RCC 7860 (cell line): Measurements from ENCODE around the gene ELP5.

Source experiments
- DNase-seq: peaks from one replicate; pipeline ENCODE4 v3.0.0-alpha.2; 2015; ENCODE audit warnings: low spot score
- FAIRE-seq: peaks from 2 replicates; lab custom pipeline; 2012; peaks lifted over from hg19 to GRCh38; lab: Jason Lieb, UNC

ELP5 gene

DNA sequence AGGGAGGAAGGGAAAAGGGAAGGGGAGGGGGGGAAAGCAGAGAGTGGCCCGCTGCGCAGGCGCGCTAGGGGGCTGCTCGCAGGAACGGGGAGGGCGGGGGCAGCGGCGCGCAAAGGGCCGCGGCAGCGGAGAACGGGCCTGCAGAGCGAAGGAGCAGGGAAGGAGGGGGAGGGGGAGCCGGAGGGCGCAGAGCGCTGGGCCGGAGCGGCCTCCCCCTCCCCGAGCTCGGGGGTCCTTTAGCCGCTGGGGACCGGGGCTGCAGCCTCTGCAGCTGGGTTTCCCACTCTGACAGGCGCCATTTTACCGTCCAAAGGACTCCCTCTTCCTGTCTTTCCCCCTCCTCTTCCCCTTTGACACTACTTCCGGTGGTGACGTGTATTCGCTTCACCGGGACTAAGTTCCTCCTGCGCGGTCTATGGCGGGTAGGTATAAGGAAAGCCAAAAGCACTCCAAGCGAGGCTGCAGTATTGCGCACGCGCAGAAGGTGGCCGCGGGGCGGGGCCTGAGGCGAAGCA lies 297 bp upstream of the ELP5 start, which contains the start of gene CTDNEP1:
Gene CTDNEP1 (minus strand): TSS at position 74 of the 515 bp plus-strand sequence. CDS start 438 bp downstream, outside the sequence.
- DNase-seq, result peak; percentile 98
- peak; percentile 85 for FAIRE-seq

DNA sequence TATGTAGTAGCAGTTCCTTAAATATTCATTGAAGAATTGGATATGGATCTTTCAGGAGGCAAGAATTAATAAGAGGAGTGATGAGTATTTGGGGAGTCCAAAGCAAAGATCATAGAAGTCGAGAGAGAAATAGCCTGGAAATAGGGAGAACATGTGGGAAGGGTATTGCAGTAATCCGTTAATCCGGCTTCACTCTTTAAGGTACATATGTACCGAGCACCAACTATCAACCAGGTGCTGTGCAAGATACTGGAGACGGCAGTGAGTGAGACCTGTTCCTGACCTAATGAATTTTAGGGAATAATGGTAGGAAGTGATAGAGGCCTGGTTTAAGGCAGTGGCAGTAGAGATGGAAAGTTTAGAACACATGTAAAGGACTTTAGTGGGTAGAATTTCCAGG lies 1.1 kb downstream of the ELP5 start:
- no peak for DNase-seq
- no peak for FAIRE-seq

DNA sequence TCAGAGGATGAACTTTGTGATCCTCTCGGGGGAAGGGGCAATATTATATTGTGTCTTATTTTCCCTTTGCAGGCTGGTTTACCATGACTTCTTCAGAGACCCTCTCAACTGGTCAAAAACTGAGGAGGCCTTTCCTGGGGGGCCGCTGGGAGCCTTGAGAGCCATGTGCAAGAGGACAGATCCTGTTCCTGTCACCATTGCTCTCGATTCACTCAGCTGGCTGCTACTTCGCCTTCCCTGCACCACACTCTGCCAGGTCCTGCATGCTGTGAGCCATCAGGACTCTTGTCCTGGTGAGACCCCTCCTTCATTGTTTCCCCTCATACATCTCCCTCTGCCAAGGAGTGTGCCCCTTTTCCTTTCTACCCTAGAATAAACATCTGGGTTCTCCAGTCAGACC lies 2.5 kb downstream of the ELP5 start:
- DNase-seq (no peak), FAIRE-seq (no peak)

DNA sequence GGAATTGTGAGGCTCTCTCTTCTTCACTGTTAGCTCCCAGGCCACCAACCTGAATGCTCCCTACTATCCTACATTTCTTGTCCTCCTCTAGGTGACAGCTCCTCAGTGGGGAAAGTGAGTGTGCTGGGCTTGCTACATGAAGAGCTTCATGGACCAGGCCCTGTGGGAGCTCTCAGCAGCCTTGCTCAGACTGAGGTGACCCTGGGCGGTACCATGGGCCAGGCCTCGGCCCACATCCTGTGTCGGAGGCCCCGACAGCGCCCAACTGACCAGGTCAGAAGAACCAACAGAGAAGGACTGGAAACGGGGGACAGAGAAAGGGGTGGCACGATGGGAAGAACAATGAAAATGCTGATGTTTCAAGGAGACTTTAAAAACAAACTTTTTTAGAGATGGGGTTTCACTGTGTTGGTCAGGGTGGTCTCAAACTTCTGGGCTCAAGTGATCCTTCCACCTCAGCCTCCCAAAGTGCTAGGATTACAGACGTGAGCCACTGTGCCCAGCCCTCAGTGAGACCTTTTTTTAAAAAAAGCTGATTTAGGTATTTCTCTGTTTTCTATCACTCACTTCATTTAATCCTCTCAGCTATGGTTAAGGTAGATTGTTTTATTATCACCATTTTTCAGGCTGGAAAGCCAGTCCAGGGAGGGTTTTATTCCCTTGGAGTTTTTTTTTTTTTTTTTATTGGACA lies 4.9 kb downstream of the ELP5 start:
- no peak for FAIRE-seq
- no peak for DNase-seq

DNA sequence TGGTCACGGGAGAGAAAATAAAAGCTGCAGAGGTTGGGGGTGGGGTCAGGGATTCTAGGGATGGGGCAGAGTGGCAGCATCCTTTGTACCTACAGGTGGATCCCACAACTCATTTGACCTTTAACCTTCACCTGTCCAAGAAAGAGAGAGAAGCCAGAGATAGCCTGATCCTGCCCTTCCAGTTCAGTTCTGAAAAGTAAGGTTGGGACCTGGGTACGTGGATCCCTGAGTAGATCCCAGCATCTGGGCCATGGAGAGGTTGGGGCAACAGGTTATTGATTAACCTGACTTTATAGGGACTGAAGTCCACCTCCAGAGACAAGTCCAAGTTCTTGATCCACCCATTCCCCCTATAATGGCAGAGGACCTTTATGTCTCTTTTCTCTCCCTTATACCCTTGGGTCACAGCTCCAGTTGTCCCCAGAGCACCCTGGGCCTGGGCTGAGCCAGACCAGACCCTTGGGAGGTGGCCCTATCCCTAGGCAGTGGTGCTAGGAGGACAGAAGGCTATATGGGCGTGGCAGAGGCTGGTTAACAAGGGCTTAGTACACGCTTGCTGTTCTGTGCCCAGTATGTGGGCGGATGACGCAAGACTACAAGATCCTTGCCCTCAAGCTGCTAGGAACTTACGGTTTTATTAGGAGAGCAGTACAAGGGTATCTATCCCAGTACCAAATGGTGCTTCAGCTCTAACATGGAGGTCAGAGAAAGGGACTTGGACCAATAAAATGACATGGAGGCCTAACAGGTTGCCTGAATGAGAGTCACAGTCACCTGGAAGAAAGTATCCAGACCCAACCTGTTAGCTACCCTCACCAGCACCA lies 6.9 kb downstream of the ELP5 start:
- FAIRE-seq (no peak), DNase-seq (no peak)

DNA sequence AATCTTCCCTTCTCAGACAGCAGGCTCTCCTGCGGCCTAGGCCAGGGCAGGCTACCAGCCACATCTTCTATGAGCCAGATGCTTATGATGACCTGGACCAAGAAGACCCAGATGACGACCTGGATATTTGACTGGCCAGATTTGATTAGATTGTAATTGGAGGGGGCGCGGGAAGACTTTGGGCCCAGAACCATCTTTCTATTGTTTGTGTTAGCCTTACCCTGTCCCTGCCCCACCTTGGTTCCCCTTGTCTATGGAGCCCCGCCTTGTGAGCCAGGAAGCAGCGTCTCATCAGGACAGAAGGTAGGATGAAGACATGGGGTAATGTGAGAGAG lies 7.5 kb downstream of the ELP5 start:
- FAIRE-seq (no peak), DNase-seq (no peak)

DNA sequence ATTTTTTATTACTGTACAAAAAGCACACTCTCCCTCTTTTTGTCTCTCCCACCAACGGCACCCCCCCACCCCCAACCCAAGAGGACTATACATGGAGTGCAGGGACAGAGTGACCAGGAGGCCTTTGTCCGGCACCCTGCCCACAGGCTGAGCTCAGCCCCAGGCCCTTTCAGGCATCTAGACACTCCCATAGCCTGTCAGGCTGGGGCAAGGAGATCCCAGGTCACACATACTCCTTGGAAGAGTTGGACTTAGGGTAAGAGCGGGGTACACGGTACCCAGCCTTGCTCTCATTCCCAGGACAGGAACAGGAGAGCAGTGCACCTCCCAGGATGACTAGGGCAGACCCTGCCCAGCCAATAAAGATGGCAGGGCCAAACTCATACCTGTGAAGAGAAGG lies 8.1 kb downstream of the ELP5 start:
- no peak for FAIRE-seq
- DNase-seq, result no peak

DNA sequence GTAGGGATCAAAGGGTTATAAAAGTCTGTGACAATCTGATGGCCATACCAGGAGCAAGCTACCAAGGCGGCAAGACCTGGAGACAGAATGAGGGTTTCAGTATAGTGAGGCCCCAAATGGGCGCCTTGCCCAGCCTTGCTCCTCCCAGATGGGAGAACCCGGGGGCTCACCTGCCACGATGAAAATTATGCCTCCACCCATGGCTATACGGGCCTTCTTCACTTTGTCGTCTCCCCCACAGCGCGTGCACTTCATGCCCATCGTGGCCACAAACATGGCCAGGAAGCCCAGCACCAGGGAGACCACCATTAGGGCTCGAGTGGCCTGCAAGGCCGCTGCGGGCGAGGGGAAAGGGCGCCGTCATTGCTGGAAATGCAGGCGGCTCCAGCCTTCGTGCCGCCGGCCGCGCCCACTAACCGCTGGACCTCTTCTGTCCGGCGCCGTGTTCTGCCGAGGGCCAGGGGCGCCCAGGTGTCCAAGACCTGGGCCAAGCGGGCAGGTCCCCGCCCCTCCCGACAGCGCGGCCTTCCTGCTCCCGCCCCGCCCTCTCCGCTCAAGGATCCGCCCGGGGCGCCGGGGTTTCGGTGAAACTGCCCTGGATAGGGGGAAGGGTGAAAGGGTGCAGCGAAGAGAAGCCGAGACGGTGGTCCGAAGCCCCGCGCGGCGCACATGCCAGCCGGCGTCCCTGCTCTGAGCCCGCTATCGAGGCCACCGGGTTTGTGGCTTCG lies 8.8 kb downstream of the ELP5 start:
- no peak for FAIRE-seq
- DNase-seq, result no peak

DNA sequence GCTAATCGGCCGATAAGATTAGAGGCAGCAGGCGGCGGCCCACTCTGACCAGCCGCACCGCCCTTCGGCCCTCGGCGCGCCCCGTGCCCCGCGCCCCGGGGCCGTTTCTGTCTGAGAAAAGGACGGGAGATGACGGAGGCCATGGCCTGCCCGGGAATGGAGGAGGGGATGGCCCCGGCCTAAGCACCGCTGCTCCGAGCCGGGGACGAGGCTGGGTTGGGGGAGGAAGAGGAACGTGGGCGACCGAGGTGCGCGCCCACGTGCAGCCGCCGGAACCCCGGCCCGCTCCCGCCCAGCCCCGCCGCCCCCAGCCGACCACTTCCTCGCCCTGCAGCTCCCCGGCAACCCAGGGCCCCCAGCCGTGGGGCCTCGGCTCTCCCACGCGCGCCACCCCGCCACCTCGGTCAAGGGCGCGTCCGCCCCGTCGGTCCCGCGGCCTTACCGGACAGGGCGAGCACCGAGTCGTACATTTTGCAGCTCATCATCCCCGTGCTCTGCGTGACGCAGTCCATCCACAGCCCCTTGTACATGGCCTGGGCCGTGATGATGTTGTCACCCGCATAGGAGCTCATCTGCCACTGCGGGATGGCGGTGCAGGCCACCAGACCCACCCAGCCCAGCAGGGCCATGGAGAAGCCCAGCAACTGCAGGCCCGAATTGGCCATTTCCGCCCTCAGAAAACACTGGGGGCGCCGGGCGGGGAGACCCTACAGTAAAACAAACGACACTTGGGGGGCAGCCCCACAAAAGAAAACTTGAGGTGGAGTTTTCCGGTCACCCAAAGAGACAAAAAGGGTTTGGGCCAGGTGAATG lies 9.6 kb downstream of the ELP5 start:
- DNase-seq (no peak), FAIRE-seq (no peak)

DNA sequence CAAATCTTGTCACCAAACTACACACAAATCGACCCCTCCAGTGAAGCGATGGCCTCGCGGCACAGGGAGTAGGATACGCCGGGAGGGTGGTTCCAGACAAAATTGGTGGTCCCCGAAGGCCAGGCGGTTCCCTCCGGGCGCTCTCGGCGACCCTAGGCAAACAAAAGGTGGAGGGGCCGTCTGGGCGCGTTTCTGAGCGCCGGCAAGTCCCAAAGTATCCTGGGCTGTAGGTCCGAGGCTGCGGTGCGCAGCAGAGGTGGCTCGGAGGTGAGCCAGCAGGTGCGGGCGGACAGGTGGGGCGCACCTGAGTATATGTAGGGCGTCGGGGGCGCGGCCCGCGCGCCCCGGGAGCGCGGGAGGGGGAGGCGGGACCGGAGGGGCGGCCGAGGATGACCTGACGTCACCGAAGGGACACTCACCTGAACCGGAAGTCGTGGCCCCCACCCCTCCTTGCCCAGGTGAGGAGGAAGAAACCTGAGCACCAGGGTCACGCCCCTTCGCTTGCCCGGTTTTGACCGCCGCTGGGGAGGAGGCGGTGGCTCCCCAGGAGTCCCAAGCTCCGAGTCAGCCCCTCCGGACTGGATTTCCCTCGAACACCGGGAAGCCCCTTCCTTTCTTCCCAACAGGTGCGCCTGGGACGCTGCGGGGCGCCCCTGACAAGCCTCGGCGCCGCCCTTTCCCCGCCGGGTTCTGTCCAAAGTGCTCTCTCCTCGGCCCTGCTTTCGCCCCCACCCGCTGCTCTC lies 10.3 kb downstream of the ELP5 start, which contains the start of gene CLDN7:
Gene CLDN7 (minus strand): TSS at position 287 of the 743 bp plus-strand sequence. CDS start 435 bp downstream, outside the sequence.
- DNase-seq (no peak), FAIRE-seq (no peak)

DNA sequence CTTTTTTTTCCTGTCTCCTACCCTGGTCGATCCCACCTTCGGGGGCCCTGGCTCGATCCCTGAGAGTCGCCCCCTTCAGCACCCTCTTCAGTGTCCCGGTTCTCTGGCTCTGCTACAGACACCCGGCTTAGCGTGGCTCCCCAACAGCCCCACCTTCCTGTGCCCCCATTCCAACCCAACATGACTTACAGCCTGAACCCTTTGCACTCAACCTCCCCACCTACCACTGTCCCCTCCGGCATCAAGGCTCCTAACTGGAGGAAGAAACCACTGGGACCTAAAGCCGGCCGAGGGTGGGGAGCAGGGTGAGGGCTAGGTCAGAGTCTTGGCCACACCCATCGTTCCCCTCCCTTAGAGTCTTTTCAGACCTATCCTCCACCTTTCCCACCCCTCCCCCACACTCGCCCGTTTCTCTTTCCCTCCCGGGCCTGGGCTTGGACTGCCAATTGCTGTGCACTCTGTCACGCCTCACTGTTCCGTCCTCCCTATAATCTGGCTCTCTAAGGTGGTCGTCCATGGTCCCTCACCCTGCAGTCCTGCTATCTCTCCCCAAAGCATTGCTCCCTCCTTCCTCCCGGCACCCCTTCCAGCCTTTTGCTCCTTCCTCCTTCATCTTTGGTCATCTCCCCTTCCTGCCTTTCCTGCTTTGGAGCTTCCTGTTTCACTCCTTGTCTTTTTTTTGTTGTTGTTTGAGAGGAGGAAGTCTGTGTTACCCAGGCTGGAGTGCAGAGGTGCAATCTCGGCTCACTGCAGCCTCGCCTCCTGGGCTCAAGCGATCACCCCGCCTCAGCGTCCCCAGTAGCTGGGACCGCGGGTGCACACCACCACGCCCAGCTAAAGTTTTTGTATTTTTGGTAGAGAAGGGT lies 11.2 kb downstream of the ELP5 start:
- FAIRE-seq (no peak), DNase-seq (no peak)

DNA sequence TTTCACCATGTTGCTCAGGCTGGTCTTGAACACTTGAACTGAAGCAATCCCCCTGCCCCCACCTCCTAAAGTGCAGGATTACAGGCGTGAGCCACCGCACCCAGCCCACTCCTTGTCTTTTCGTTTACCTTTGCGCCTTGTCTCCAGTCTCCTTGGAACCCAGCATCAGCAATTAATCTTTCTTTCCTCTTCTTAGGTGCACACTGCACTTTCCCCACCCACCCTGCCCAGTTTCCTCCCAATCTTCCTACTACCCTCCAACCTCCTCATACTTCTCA lies 11.7 kb downstream of the ELP5 start:
- no peak for FAIRE-seq
- no peak for DNase-seq

DNA sequence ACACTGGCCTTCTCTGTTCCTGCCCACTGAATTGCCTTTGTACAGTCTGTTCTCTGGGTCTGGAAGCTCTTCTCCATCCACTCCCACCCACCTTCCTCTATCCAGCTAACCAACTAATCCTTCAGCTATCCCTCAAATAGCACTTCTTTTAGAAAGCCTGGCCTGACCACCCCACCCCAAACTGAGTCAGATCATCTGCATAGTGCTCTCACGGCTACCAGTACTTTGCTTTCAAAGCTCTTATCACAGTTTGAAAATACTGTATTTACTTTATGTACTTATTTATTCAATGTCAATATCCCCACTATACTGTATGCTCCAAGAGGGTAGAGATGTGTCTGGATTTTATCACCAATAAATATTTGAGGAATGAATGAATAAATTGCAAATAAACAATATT lies 14.8 kb downstream of the ELP5 start:
- no peak for FAIRE-seq
- DNase-seq, result no peak

DNA sequence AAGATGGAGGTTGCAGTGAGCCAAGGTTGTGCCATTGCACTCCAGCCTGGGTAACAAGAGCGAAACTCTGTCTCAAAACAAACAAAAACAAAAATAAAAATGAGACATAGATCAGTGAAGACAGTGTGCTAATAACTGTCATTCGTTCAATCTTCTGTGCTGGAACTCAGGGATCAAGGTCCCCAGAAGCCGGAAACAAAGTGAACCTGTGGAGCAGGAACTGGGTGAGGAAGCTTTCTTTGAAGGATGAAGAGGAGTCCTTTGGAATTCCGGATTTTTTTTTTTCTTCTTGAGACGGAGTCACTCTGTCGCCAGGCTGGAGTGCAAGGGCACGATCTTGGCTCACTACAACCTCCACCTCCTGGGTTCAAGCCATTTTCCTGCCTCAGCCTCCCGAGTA lies 27.4 kb downstream of the ELP5 start:
- FAIRE-seq (no peak), DNase-seq (no peak)

DNA sequence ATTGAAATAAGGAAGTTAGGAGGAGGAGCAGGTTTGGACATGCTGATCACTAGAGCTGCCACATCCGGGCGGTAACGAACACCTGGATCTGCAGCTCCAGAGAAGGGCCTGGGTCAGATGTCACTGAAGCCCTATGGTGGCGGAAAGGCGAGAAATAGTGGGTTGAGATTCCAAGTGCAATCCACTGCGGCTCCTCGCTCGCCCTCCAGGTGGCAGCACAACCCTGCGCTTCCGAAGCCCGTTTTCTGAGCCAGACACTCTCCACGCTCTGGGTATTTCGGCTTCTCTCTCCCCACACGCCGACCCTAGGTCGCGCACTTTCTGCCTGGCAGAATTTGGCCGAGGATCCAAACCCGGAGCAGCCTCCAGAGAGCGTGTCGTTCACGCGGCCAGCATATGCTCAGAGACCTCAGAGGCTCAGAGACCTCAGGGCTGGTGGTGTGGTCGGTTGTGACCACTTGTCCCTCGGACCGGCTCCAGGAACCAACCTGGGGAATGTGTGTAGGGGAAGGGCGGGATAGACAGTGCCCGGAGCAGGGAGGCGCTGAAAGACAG lies 28.6 kb downstream of the ELP5 start:
- FAIRE-seq, result peak; percentile 65
- peak; percentile 66 for DNase-seq

DNA sequence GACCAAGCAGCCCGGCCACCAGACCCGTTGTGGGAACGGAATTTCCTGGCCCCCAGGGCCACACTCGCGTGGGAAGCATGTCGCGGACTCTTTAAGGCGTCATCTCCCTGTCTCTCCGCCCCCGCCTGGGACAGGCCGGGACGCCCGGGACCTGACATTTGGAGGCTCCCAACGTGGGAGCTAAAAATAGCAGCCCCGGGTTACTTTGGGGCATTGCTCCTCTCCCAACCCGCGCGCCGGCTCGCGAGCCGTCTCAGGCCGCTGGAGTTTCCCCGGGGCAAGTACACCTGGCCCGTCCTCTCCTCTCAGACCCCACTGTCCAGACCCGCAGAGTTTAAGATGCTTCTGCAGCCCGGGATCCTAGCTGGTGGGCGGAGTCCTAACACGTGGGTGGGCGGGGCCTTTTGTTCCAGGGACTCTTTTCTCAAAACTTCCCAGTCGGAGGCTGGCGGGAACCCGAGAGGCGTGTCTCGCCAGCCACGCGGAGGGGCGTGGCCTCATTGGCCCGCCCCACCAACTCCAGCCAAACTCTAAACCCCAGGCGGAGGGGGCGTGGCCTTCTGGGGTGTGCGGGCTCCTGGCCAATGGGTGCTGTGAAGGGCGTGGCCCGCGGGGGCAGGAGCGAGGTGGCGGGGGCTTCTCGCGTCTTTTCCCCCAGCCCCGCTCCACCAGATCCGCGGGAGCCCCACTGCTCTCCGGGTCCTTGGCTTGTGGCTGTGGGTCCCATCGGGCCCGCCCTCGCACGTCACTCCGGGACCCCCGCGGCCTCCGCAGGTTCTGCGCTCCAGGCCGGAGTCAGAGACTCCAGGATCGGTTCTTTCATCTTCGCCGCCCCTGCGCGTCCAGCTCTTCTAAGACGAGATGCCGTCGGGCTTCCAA lies 29.3 kb downstream of the ELP5 start, which contains the start of gene SLC2A4:
Gene SLC2A4 (plus strand): TSS at position 645 of the 879 bp plus-strand sequence. CDS start 217 bp downstream, at position 862.
- DNase-seq (peak; percentile 61), FAIRE-seq (no peak)

DNA sequence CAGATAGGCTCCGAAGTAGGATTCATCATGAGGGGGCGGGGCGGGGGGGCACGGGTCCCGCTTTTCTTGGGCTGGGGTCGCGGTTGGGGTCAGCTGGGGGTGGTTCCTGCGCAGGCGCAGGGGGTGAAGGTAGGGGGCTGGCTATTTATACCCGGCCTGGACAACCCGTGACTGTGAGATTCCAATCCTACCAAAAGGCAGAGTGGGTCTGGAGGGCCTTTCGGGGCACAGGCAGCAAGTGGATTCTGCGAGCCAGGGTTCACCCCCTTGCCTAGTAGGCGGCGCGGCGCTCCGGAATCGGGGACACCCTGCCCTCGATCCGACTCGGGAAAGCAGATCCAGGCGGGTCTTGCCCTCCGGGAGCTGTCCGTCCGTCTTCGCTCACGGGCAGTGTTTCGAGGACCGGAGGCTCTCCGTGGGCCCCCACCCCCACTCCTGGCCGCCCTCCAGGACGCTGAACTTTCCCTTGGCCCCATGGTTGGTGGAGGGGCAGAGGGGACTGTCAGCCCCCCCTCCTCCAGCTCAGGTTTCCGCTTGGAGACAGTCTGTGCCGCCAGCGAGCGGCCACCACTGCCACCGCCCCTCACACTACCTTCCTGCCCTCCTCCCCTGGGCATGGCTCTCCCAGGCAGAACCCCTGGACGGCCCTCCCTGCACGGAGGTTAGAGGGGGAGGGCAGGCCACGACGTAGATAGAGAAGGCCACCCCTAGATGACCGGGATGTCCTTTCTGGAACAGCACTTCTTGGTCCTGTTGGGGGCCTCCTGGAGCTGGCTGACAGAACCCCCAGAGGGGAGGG lies 30.1 kb downstream of the ELP5 start:
- FAIRE-seq (no peak), DNase-seq (no peak)
